PC-9 (cell line): ENCODE data around the gene ITPRIP.

Experiments
- CTCF ChIP-seq: fragments of 200-600 bp; sonication (generic); conservative IDR thresholded peaks from 2 replicates; pipeline ENCODE4 v1.6.1; 2017; ENCODE audit warnings: mixed run types, antibody characterized with exemption, mild to moderate bottlenecking, moderate library complexity
- EZH2 ChIP-seq: fragments of 200-600 bp; sonication (generic); IDR thresholded peaks from 2 replicates; pipeline ENCODE4 v1.8.0; 2017; ENCODE audit warnings: antibody characterized with exemption, low read depth

DNA sequence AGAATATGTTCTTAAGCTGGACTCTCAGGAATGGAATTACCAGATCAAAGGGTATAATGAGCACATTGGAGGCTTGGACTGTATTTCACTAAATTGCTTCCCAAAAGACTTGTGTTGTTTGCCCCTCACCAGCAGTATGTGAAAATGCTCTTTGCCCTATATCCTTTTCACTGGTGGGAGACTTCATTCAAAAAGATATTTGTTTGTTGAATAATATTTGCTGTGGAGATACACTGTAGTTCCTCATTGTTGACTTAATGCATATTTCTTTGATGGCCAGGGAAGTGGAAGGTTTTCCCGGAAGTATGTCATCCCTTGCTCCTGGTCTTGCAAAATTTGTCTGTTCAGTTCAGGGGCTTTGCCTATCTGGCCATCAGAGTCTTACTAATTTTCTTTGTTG is 49.9 kb downstream of the ITPRIP start:
- TF ChIP-seq CTCF (no peak), EZH2 (no peak)
